ENCODE results near the gene JMJD4. TPM values are rescaled to one million over a fixed set of nuclear protein-coding genes. Genes with fewer than 3 reads are reported as not detected.

JMJD4 gene
- polyA plus RNA-seq, 3 donors: 7.9 to 11.2 (median 11.2) TPM

DNA sequence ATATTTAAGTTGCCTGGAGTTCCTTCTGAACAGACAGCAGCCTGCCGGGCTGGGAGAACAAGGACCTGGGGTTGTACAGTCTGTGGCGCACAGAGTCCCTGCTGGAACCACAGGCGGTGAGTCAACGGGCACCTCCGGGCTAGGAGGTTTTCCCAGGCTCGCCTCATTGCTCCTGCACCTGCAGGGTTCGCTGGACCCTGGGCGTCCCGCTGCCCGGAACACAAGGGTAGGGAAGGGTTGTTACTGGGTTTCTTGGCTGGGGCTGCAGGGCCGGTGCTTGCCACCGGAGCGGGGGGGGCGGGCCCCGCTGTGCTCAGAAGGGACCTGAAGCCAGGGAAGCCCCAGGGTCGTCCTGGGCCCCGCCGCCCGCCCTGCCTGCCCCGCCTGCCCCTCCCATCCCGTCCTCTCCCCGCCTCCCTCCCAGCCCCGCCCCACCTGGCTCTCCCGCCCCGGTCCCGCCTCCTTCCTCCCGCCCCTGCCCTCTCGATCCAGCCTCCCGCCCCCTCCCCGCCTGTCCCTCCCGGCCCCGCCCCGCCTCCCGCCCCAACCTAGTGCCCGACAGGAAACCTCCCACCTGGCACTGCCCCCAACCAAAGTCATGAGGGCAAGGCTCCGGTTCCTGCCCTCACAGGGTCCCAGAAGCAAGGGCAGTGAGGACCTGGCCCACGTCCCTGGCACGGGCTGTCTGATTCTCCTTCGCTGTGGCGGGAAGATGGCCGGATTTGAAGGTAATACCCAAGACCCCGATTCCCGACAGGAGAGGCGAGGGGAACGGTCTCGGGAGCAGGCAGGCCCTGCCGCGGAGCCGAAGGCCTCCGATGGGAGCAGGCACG, 6.8 kb downstream of the JMJD4 start:
- H3K4me3 Mint-ChIP-seq: peak overlapping the region; percentile 73 to 86
- Histone ChIP-seq H3K79me2 (ENCODE audit: insufficient read depth, low read length) (no peaks in the 10 kb centered on the region), H3K4me2 (replicated peaks; ENCODE audit: extremely low read depth, low read length, poor library complexity, severe bottlenecking) (peak overlapping the region; percentile 71), H3K9ac (ENCODE audit: insufficient read depth, low read length, poor library complexity, severe bottlenecking) (peak overlapping the region; percentile 49), H2AFZ (ENCODE audit: insufficient read depth, low read depth, low read length, poor library complexity, severe bottlenecking) (peak overlapping the region; percentile 68), H4K20me1 (ENCODE audit: insufficient read depth, low read length) (peaks cover 2% of the 10 kb centered on the region), H3K9me3 (replicated peaks in 1 of 2; ENCODE audit: control insufficient read depth in 1 of 2, insufficient read depth in 1 of 2, low read length in 2 of 2) (peaks cover 0 to 4% of the 10 kb centered on the region in 2 donors), H3K4me3 (replicated peaks in 1 of 3; ENCODE audit: low read depth in 2 of 3, low read length in 3 of 3) (peak overlapping the region; percentile 13 to 69 (median 23)), H3K36me3 (replicated peaks in 1 of 2; ENCODE audit: control insufficient read depth in 1 of 2, insufficient read depth in 2 of 2, low read length in 2 of 2) (peaks cover 9 to 18% of the 10 kb centered on the region in 2 donors), H3K4me1 (ENCODE audit: control insufficient read depth in 1 of 2, insufficient read depth in 2 of 2, low read length in 2 of 2) (peaks cover 10 to 13% of the 10 kb centered on the region in 2 donors), H3K27ac (ENCODE audit: low read depth in 1 of 2, low read length in 2 of 2) (no peak overlapping the region), H3K27me3 (ENCODE audit: control insufficient read depth in 2 of 2, insufficient read depth in 2 of 2, low read length in 2 of 2) (peaks cover 2 to 28% of the 10 kb centered on the region in 2 donors)
- H3K9me3 Mint-ChIP-seq: peaks cover 2 to 18% (median 11%) of the 10 kb centered on the region in 7 donors
- no peak for DNase-seq
- intact Hi-C loops (cut with micrococcal nuclease): no loop called here
- peaks cover 23 to 43% (median 32%) of the 10 kb centered on the region in 3 donors for H3K27me3 Mint-ChIP-seq (ENCODE audit: low read depth in 3 of 3)
- under 1% methylated on average over 36 of the region's 51 CpGs for WGBS (ENCODE audit: insufficient coverage)
- H3K36me3 Mint-ChIP-seq: peaks cover 8 to 16% of the 10 kb centered on the region in 2 donors
- TF ChIP-seq, protein P1, sequence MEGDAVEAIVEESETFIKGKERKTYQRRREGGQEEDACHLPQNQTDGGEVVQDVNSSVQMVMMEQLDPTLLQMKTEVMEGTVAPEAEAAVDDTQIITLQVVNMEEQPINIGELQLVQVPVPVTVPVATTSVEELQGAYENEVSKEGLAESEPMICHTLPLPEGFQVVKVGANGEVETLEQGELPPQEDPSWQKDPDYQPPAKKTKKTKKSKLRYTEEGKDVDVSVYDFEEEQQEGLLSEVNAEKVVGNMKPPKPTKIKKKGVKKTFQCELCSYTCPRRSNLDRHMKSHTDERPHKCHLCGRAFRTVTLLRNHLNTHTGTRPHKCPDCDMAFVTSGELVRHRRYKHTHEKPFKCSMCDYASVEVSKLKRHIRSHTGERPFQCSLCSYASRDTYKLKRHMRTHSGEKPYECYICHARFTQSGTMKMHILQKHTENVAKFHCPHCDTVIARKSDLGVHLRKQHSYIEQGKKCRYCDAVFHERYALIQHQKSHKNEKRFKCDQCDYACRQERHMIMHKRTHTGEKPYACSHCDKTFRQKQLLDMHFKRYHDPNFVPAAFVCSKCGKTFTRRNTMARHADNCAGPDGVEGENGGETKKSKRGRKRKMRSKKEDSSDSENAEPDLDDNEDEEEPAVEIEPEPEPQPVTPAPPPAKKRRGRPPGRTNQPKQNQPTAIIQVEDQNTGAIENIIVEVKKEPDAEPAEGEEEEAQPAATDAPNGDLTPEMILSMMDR (IDR thresholded peaks at IDR 0.05): no peak
- H3K4me1 Mint-ChIP-seq: peaks cover 16% of the 10 kb centered on the region
- peak overlapping the region in 1 of 7 donors; percentile 6 for H3K27ac Mint-ChIP-seq

DNA sequence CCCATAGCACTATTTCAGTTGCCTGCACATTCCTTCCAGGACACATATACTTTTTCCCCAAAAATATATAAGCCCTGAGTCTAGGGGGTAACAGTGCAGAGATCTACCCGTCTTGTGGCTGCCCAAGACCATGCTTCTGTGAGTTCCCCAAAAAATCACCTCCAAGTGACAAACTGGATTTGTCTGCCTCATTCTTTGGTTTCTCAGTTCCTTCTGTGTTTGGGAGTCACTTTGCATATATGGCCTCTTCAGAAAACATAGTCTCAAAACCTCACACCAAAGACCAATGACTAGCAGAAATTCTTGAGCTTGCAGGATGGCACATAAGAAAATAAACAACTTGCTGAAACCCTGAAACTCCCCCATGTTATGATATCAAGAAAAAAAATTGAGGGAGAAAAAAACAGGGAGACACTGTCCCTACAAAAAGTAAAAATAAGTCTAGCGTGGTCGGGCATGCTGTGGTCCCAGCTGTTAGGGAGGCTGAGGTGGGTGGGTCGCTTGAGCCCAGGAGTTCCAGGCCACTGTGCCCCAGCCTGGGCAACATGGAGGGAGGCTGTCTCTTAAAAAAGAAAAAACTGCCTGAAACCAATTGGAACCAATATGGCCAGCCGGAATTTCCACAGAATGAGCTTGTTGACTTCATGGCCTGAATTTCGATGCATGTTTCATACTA, 8.0 kb downstream of the JMJD4 start:
- Mint-ChIP-seq H3K36me3 (peaks cover 1 to 4% of the 10 kb centered on the region in 2 donors), H3K27ac (no peak overlapping the region), H3K4me1 (peaks cover 16% of the 10 kb centered on the region), H3K27me3 (ENCODE audit: low read depth in 3 of 3) (peaks cover 23 to 43% (median 35%) of the 10 kb centered on the region in 3 donors), H3K9me3 (peaks cover 14 to 30% (median 20%) of the 10 kb centered on the region in 7 donors), H3K4me3 (peak overlapping the region in 1 of 2 donors; percentile 82)
- H3K4me1 ChIP-seq (ENCODE audit: control insufficient read depth in 1 of 2, insufficient read depth in 2 of 2, low read length in 2 of 2): peaks cover 10 to 13% of the 10 kb centered on the region in 2 donors
- TF ChIP-seq, protein P1 (IDR thresholded peaks at IDR 0.05): no peak
- DNase-seq: no peak
- H3K79me2 ChIP-seq (ENCODE audit: insufficient read depth, low read length): no peaks in the 10 kb centered on the region
- peaks cover 2 to 28% of the 10 kb centered on the region in 2 donors for H3K27me3 ChIP-seq (ENCODE audit: control insufficient read depth in 2 of 2, insufficient read depth in 2 of 2, low read length in 2 of 2)
- no peak overlapping the region for H3K4me2 ChIP-seq (replicated peaks; ENCODE audit: extremely low read depth, low read length, poor library complexity, severe bottlenecking)
- peaks cover 2% of the 10 kb centered on the region for H4K20me1 ChIP-seq (ENCODE audit: insufficient read depth, low read length)
- H3K4me3 ChIP-seq (replicated peaks in 1 of 3; ENCODE audit: low read depth in 2 of 3, low read length in 3 of 3): no peak overlapping the region
- H3K27ac ChIP-seq (ENCODE audit: low read depth in 1 of 2, low read length in 2 of 2): no peak overlapping the region
- H3K36me3 ChIP-seq (replicated peaks in 1 of 2; ENCODE audit: control insufficient read depth in 1 of 2, insufficient read depth in 2 of 2, low read length in 2 of 2): peaks cover 1 to 8% of the 10 kb centered on the region in 2 donors
- intact Hi-C loops (cut with micrococcal nuclease): no loop called here
- WGBS (ENCODE audit: insufficient coverage): 85% methylated on average over 6 of the region's 6 CpGs
- no peak overlapping the region for H2AFZ ChIP-seq (ENCODE audit: insufficient read depth, low read depth, low read length, poor library complexity, severe bottlenecking)
- H3K9me3 ChIP-seq (replicated peaks in 1 of 2; ENCODE audit: control insufficient read depth in 1 of 2, insufficient read depth in 1 of 2, low read length in 2 of 2): peaks cover 9% of the 10 kb centered on the region in 2 donors
- no peak overlapping the region for H3K9ac ChIP-seq (ENCODE audit: insufficient read depth, low read length, poor library complexity, severe bottlenecking)

All from CD14-positive monocyte (primary cell).